Immature natural killer cell (primary cell): Measurements from ENCODE around the gene OSR1. TPM values are rescaled to one million over a fixed set of nuclear protein-coding genes. Genes with fewer than 3 reads are reported as not detected.

Experiments used
- DNase-seq, 3 donors: peaks; one replicate each; pipeline ENCODE4 v3.0.0; 2022; ENCODE audit warnings: mixed read lengths in 1 of 3
- H3K27ac Mint-ChIP-seq, 6 donors: one replicate each; pipeline ENCODE4 v1.8.0; 2020; ENCODE audit warnings: mixed read lengths in 6 of 6, mild to moderate bottlenecking in 5 of 6, inconsistent platforms in 4 of 6, moderate library complexity in 3 of 6
- H3K27me3 Mint-ChIP-seq, 3 donors: one replicate each; pipeline ENCODE4 v1.8.0; 2020 to 2021; ENCODE audit warnings: low read depth in 3 of 3, mild to moderate bottlenecking in 3 of 3, mixed read lengths in 3 of 3, moderate library complexity in 3 of 3, inconsistent platforms in 1 of 3
- H3K36me3 Mint-ChIP-seq, 3 donors: one replicate each; pipeline ENCODE4 v1.8.0; 2020; ENCODE audit warnings: mixed read lengths in 3 of 3, inconsistent platforms in 2 of 3, mild to moderate bottlenecking in 2 of 3
- H3K4me1 Mint-ChIP-seq, 2 donors: one replicate each; pipeline ENCODE4 v1.8.0; 2020; ENCODE audit warnings: inconsistent platforms in 2 of 2, mild to moderate bottlenecking in 2 of 2, mixed read lengths in 2 of 2, moderate library complexity in 1 of 2
- H3K4me3 Mint-ChIP-seq, 5 donors: one replicate each; pipeline ENCODE4 v1.8.0; 2020; ENCODE audit warnings: mild to moderate bottlenecking in 5 of 5, mixed read lengths in 5 of 5, inconsistent platforms in 3 of 5, moderate library complexity in 3 of 5
- H3K9me3 Mint-ChIP-seq, 6 donors: one replicate each; pipeline ENCODE4 v1.8.0; 2020; ENCODE audit warnings: mild to moderate bottlenecking in 6 of 6, mixed read lengths in 6 of 6, inconsistent platforms in 4 of 6, moderate library complexity in 3 of 6
- polyA plus RNA-seq, 3 donors: library from polyadenylated mRNA; unstranded; fragments of 300-500 nt; fragmentation: Illumina TruSeq; gene quantifications; one replicate each; pipeline ENCODE4 v1.2.3, GENCODE V29; 2021

Gene OSR1
- polyA plus RNA-seq, 3 donors from 2014 or later, result not detected

DNA sequence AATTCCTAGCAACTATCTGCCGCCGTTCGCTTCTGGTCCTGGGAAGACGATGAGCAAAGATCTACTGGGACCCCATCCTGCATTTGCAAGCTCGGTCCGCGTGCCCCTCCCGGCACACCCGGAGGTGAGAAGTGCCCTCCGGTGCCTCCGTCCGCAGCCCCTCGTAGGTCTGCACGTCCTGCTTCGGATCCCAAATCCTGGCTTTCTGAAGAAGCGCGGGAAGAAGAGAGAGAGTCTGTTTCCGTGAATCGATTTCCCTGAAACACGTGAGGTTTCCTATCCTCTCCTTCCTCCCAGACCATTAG lies 5.0 kb upstream of the OSR1 start:
- Mint-ChIP-seq H3K36me3 (no peaks in the 10 kb centered on the region), H3K9me3 (no peaks in the 10 kb centered on the region), H3K4me1 (peaks cover 34 to 40% of the 10 kb centered on the region in 2 donors), H3K27me3 (peaks cover 22 to 33% (median 25%) of the 10 kb centered on the region in 3 donors), H3K4me3 (peak overlapping the region; percentile 93 to 100 (median 97)), H3K27ac (peak overlapping the region in 5 of 6 donors; percentile 8 to 91 (median 86))
- no peak for DNase-seq

DNA sequence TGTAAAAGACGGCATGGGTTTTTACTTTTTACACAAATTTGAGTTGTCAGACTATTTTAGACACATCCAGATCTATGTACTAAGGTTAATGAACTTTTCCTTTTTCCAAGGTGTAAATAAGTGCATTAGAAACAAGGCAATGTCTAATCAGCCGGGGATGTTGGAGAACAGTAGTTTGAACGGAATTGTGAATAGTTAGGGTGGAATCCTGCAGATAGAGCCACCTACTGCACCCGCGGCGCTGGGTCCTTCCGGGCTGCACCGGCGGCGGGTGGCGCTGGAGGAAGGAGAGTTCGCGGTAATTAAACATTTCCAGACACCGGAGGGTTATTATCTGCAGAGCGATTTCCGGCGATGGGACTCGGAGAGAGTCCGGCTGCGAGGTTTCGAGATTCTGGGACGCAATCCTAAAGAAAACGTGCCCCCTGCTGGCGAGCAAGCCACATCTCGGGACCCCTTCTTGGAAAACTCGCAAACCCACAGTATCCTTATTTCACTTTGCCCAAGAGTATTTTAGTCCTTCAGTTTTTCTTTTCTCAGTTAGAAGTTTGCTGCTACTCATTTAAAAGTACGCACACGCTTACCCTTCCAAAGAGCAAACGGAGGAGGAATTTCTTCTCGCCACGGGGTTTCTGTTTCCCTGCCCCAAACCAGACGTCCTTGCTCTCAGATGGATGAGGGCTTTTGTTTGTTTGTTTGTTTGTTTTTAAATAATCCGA lies 4.5 kb upstream of the OSR1 start:
- Mint-ChIP-seq H3K4me3 (peak overlapping the region; percentile 93 to 100 (median 97)), H3K27me3 (peaks cover 22 to 35% (median 25%) of the 10 kb centered on the region in 3 donors), H3K4me1 (peaks cover 38 to 42% of the 10 kb centered on the region in 2 donors), H3K27ac (peak overlapping the region; percentile 61 to 93 (median 86)), H3K36me3 (no peaks in the 10 kb centered on the region), H3K9me3 (no peaks in the 10 kb centered on the region)
- peak; percentile 37 to 46 (median 39) for DNase-seq

DNA sequence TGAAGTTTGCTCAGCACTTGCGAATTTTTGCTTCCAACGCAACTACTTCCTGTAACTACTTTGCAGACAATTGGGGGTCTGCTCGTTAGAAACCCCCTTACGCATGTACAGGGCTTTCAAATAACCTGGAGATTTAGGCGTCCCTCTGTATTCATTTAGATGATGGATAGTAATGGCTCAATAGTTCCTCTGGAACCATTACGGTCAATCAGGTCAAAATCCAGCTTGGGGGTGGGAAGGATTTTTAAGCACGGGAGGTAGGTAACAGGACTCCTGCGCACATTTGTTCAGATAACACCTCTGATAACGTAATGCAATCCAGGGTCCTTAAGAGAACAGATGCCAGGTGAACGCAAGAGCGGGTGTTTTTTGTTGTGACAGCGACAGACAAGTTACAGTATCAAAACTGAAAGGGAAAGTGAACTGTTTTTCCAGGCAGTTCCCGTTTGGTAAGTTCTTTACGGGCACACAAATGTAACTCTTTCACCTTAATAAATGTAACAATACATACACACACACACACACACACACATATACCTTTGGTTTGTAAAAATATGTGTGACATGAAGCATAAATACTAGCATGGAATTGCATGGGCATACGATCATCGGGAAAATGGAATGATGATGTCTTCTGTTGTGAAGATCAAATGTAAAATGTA lies 3.8 kb upstream of the OSR1 start:
- Mint-ChIP-seq H3K27me3 (peaks cover 28 to 42% (median 32%) of the 10 kb centered on the region in 3 donors), H3K9me3 (no peaks in the 10 kb centered on the region), H3K4me1 (peaks cover 45 to 48% of the 10 kb centered on the region in 2 donors), H3K4me3 (peak overlapping the region; percentile 93 to 100 (median 97)), H3K36me3 (no peaks in the 10 kb centered on the region), H3K27ac (peak overlapping the region; percentile 61 to 93 (median 86))
- DNase-seq, result peak; percentile 45 to 50 (median 49)

DNA sequence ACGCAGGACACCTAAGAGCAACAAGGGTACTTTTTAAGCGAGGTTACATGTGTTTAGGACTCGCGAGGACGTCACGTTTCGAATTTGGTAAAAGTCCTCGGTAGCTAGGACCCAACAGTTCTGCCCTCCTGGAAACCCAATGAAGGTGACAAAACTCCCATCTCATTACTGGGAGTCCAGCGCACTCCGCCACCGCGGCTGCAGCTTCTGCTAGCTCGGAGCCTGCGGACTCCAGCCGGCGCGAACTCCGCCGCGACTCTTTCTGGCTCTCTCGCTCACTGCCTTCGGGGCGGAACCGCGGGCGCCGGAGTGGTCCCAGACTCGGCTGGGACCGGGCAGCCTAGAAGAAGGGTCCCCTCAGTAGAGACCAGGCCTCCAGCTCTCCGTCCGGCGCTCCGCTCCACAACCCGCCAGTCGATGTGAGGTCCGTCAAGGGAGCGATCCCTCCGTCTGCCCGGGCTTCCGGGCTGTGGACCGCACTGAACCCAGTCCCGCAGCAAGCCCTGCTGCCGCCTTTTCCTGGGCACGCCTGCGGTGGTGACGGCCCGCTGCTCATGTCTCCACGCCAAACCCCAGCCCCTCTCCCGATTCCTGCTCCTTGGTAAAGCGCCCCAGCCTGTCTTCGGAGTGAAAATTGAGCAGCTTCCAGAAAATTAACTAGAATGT lies 3.0 kb upstream of the OSR1 start:
- Mint-ChIP-seq H3K27ac (peak overlapping the region in 4 of 6 donors; percentile 69 to 93 (median 88)), H3K36me3 (no peaks in the 10 kb centered on the region), H3K9me3 (no peaks in the 10 kb centered on the region), H3K4me3 (peak overlapping the region; percentile 93 to 100 (median 97)), H3K4me1 (peaks cover 53 to 56% of the 10 kb centered on the region in 2 donors), H3K27me3 (peaks cover 35 to 50% (median 39%) of the 10 kb centered on the region in 3 donors)
- DNase-seq, result peak in 2 of 3 donors; percentile 31 to 34

DNA sequence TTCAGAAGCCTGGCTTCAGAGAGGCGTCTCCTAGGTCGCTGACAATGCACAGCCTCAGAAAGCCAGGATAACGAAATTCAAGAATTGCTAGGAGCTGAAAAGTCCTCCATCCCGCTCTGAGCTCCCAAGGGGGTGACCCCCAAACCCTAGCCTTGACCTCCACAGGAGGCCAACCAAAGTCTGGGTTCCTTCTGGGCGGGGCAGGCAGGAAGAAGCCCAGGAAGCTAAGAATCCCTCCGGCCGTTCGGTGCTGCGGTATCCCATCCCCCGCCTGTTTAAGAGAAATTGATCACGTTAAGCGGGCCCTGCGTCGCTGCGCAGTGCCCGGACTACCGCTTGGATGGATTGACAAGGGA lies 2.5 kb upstream of the OSR1 start:
- no peak for DNase-seq
- Mint-ChIP-seq H3K4me1 (peaks cover 56 to 59% of the 10 kb centered on the region in 2 donors), H3K27ac (peak overlapping the region in 1 of 6 donors; percentile 91), H3K36me3 (no peaks in the 10 kb centered on the region), H3K4me3 (peak overlapping the region; percentile 93 to 100 (median 97)), H3K27me3 (peaks cover 39 to 55% (median 44%) of the 10 kb centered on the region in 3 donors), H3K9me3 (no peaks in the 10 kb centered on the region)

GRCh38 chr2:19360266-19360965 lies 2.0 kb upstream of the OSR1 start:
- peak overlapping the region; percentile 93 to 100 (median 97) for H3K4me3 Mint-ChIP-seq
- peaks cover 42 to 59% (median 48%) of the 10 kb centered on the region in 3 donors for H3K27me3 Mint-ChIP-seq
- no peaks in the 10 kb centered on the region for H3K36me3 Mint-ChIP-seq
- H3K9me3 Mint-ChIP-seq, result no peaks in the 10 kb centered on the region
- H3K27ac Mint-ChIP-seq, result no peak overlapping the region
- no peak for DNase-seq
- H3K4me1 Mint-ChIP-seq, result peaks cover 58 to 59% of the 10 kb centered on the region in 2 donors

DNA sequence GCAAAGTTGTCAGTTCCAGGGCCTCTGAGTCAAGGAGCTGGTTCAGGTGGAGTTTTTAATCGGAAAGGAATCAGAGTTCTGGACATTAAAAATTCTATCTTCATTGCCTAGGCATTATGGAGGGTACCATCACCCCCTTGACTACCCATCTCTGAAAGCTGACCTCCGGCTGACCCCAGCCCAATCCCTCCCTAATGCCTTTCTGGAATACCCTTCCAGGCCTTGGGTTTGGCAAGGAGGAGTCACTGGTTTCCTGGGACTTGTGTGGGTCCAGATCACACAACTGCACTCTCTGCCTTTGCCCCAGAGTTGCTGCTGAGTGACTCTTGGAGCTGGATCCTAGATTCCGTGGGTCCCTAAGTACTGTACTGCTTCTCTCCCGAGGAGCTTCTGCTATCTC lies 1.0 kb upstream of the OSR1 start:
- Mint-ChIP-seq H3K36me3 (no peaks in the 10 kb centered on the region), H3K27me3 (peaks cover 43 to 66% (median 54%) of the 10 kb centered on the region in 3 donors), H3K4me1 (peaks cover 58 to 59% of the 10 kb centered on the region in 2 donors), H3K27ac (no peak overlapping the region), H3K9me3 (no peaks in the 10 kb centered on the region), H3K4me3 (peak overlapping the region in 1 of 5 donors; percentile 22)
- DNase-seq, result no peak

- Mint-ChIP-seq H3K27me3 (peaks cover 45 to 66% (median 58%) of the 10 kb centered on the region in 3 donors), H3K4me1 (peaks cover 58% of the 10 kb centered on the region in 2 donors), H3K27ac (no peak overlapping the region), H3K36me3 (no peaks in the 10 kb centered on the region), H3K9me3 (no peaks in the 10 kb centered on the region), H3K4me3 (peak overlapping the region in 2 of 5 donors; percentile 24 to 48)
- no peak for DNase-seq
Measured at GRCh38 chr2:19359021-19359357, 566 bp upstream of the OSR1 start.

- Mint-ChIP-seq H3K36me3 (no peaks in the 10 kb centered on the region), H3K4me1 (peaks cover 44 to 47% of the 10 kb centered on the region in 2 donors), H3K27ac (no peak overlapping the region), H3K27me3 (peaks cover 46 to 57% (median 55%) of the 10 kb centered on the region in 3 donors), H3K9me3 (no peaks in the 10 kb centered on the region), H3K4me3 (peak overlapping the region; percentile 48 to 59 (median 55))
- DNase-seq, result no peak
Measured at GRCh38 chr2:19357402-19358241, 801 bp downstream of the OSR1 start.

DNA sequence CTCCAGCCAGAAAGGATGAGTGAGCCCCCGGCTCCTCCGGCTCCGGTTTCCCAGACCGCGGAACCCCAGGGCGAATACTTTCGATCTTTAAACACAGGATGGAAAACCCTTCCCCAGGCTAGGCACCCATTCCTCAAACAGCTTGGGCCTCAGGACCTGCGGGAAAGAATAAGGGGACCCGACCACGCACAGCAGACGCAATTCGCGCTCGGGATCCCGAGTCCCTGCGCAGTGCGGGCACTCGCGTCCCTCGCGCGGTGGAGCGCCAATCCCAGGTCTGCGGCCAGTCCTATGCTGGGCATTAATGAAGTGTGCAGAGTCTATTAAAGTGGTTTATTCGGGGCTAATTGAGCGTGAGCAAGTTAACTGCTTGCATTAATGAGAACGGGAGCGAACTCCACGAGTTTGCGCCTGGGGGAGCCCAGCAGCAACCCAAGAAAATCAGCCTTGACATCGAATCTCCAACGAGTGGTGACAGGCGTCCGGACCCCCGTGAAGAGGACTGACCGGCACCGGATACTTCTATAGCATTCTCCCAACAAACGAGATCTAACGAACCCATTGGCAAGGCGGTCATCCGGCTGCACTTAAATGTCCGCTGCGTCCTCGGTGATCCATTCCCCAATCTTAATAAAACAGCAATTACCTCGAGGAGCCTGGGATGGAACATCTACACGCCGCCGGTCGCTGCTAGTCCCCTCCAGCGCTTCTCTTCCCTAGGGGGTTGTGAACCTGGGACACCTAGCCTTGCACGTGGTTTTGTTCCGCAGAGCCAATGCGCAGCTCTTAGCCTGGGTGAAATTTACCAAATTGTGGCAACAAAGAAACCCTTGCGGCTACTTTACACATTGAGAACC lies 1.6 kb downstream of the OSR1 start:
- H3K27ac Mint-ChIP-seq, result peak overlapping the region in 1 of 6 donors; percentile 55
- no peaks in the 10 kb centered on the region for H3K36me3 Mint-ChIP-seq
- peaks cover 48 to 58% (median 50%) of the 10 kb centered on the region in 3 donors for H3K27me3 Mint-ChIP-seq
- H3K4me3 Mint-ChIP-seq, result peak overlapping the region in 4 of 5 donors; percentile 6 to 55 (median 34)
- no peak for DNase-seq
- no peaks in the 10 kb centered on the region for H3K9me3 Mint-ChIP-seq
- H3K4me1 Mint-ChIP-seq, result peaks cover 40 to 43% of the 10 kb centered on the region in 2 donors

DNA sequence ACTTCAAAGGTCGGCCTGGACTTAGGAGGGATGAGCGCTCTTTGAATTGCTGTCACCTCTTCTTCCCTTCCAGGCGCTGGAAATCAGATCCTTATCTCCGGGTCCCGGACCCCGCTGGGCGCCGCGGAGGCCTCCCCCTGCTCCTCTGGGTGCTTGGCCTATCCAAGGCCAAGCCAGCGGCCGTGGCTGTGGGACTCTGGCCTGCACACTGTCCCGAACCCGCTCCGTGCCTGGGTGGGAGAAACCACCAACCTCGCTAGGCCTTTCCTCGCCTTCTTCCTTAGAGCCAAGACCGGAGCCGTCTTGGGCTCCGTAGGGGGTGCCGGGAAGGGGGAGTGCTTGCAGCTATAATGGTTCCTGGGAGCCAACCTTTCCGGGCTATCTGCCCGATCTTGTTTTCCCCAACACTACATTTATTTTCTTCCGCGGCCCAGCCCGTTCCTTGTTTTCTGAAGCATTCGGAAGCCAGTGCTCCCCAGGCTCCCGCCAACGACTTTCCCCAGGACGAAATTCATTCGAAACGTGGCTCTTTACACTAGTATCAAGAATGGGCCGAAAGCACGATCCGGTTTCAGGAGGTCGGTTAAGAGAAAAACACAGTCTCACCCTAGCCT lies 2.4 kb downstream of the OSR1 start:
- Mint-ChIP-seq H3K9me3 (no peaks in the 10 kb centered on the region), H3K27ac (no peak overlapping the region), H3K4me1 (peaks cover 37 to 40% of the 10 kb centered on the region in 2 donors), H3K27me3 (peaks cover 45 to 60% (median 45%) of the 10 kb centered on the region in 3 donors), H3K36me3 (no peaks in the 10 kb centered on the region), H3K4me3 (peak overlapping the region in 2 of 5 donors; percentile 6 to 17)
- DNase-seq, result no peak

DNA sequence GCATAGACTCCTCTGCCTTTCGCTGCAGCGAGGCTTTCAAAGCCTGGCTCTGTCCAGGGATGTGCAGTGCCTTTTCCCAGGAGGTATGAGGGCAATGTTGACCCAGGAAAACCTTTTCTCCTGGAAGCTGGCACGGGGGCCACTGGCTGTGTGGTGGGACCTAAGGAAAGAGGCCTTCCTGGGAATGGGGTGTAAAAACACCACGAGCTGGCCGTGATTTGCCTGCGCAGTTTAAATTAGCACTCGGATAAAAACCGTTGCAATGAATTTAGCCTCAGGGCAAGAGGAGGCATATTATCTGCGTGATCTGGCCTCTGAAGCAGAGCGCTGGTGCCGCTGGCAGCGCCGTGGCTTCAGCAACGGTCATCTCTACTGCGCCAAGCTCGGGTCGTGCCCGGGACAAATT lies 3.0 kb downstream of the OSR1 start:
- no peak for DNase-seq
- Mint-ChIP-seq H3K4me3 (peak overlapping the region in 1 of 5 donors; percentile 33), H3K9me3 (no peaks in the 10 kb centered on the region), H3K36me3 (no peaks in the 10 kb centered on the region), H3K4me1 (peaks cover 37 to 39% of the 10 kb centered on the region in 2 donors), H3K27ac (no peak overlapping the region), H3K27me3 (peaks cover 44 to 60% (median 46%) of the 10 kb centered on the region in 3 donors)
